Mesenchymal stem cell (in vitro differentiated cells and primary cell): Measurements from ENCODE around the gene RBBP6.
"Not testable (repeated sequence)": the region's sequence is repeated elsewhere in the genome, so short reads cannot be mapped to it uniquely, and the experiment has no call there.

Experiments used
- DNase-seq: peaks from one replicate; pipeline ENCODE4 v3.0.0-alpha.2; 2013
- H2AFZ ChIP-seq: one replicate; pipeline ENCODE4 v1.6.1; 2013; ENCODE audit warnings: low read depth, mild to moderate bottlenecking, control low read depth, inconsistent platforms, low read length, moderate library complexity
- H2AK5ac ChIP-seq: 2 replicates; pipeline ENCODE4 v1.6.1; 2013; ENCODE audit warnings: low read length, moderate library complexity, mild to moderate bottlenecking, inconsistent platforms; ENCODE audit not compliant: severe bottlenecking
- H2BK120ac ChIP-seq: one replicate; pipeline ENCODE4 v1.6.1; 2013; ENCODE audit warnings: low read depth, mild to moderate bottlenecking, inconsistent platforms, low read length, moderate library complexity
- H2BK12ac ChIP-seq, 2 experiments: one replicate each; pipeline ENCODE4 v1.6.1; 2013; ENCODE audit warnings: inconsistent platforms in 2 of 2, low read length in 2 of 2, mild to moderate bottlenecking in 2 of 2, moderate library complexity in 2 of 2, control low read depth in 1 of 2
- H2BK15ac ChIP-seq: one replicate; pipeline ENCODE4 v1.6.1; 2013; ENCODE audit warnings: mild to moderate bottlenecking, low read depth, inconsistent platforms; ENCODE audit not compliant: poor library complexity, severe bottlenecking
- H2BK5ac ChIP-seq: 2 replicates; pipeline ENCODE4 v1.6.1; 2013; ENCODE audit warnings: low read depth, mild to moderate bottlenecking, low read length, control low read depth, inconsistent platforms; ENCODE audit not compliant: poor library complexity, severe bottlenecking
- H3K14ac ChIP-seq, 2 experiments: one replicate each; pipeline ENCODE4 v1.6.1; 2013; ENCODE audit warnings: inconsistent platforms in 2 of 2, low read length in 2 of 2, control low read depth in 1 of 2, mild to moderate bottlenecking in 1 of 2, moderate library complexity in 1 of 2
- H3K18ac ChIP-seq, 2 experiments: one replicate each; pipeline ENCODE4 v1.6.1; 2013; ENCODE audit warnings: inconsistent platforms in 2 of 2, low read length in 2 of 2, control low read depth in 1 of 2, low read depth in 1 of 2, mild to moderate bottlenecking in 1 of 2
- H3K23ac ChIP-seq, 2 experiments: one replicate each; pipeline ENCODE4 v1.6.1; 2013; ENCODE audit warnings: inconsistent platforms in 2 of 2, low read length in 2 of 2, mild to moderate bottlenecking in 2 of 2, moderate library complexity in 2 of 2, control low read depth in 1 of 2
- H3K27ac ChIP-seq: 2 replicates; pipeline ENCODE4 v1.5.1; 2013; ENCODE audit warnings: mild to moderate bottlenecking, moderate library complexity, low read length, control low read depth, inconsistent platforms; ENCODE audit not compliant: poor library complexity, severe bottlenecking
- H3K27me3 ChIP-seq, 2 experiments: 2 replicates each; pipeline versions ENCODE4 v1.6.1 to v1.7.0; 2013; ENCODE audit warnings: low read length in 2 of 2, mild to moderate bottlenecking in 2 of 2, moderate library complexity in 2 of 2, control low read depth in 1 of 2, inconsistent platforms in 1 of 2; ENCODE audit not compliant: control insufficient read depth in 1 of 2, insufficient read depth in 1 of 2
- H3K36me3 ChIP-seq, 2 experiments: 2 replicates each; pipeline versions ENCODE4 v1.6.1 to v1.7.0; 2013; ENCODE audit warnings: low read length in 2 of 2, control low read depth in 1 of 2, inconsistent platforms in 1 of 2, low read depth in 1 of 2, mild to moderate bottlenecking in 1 of 2; ENCODE audit not compliant: insufficient read depth in 2 of 2, control insufficient read depth in 1 of 2
- H3K4ac ChIP-seq, 2 experiments: one replicate each; pipeline ENCODE4 v1.6.1; 2013; ENCODE audit warnings: inconsistent platforms in 2 of 2, low read length in 2 of 2, mild to moderate bottlenecking in 2 of 2, moderate library complexity in 2 of 2, control low read depth in 1 of 2, low read depth in 1 of 2
- H3K4me1 ChIP-seq: 2 replicates; pipeline ENCODE4 v1.6.1; 2013; ENCODE audit warnings: low read depth, low read length, control low read depth; ENCODE audit not compliant: control insufficient read depth, insufficient read depth
- H3K4me2 ChIP-seq: 2 replicates; pipeline ENCODE4 v1.6.1; 2013; ENCODE audit warnings: low read length, mild to moderate bottlenecking, inconsistent platforms; ENCODE audit not compliant: poor library complexity, severe bottlenecking
- H3K4me3 ChIP-seq, 2 experiments: 2 replicates each; pipeline versions ENCODE4 v1.5.1 to v1.7.0; 2013; ENCODE audit warnings: low read length in 2 of 2, mild to moderate bottlenecking in 2 of 2, control low read depth in 1 of 2, low read depth in 1 of 2; ENCODE audit not compliant: insufficient read depth in 1 of 2
- H3K79me1 ChIP-seq: replicated peaks from 2 replicates; pipeline ENCODE4 v1.6.1; 2013; ENCODE audit warnings: mild to moderate bottlenecking, control low read depth, low read length, inconsistent platforms; ENCODE audit not compliant: poor library complexity, severe bottlenecking
- H3K9ac ChIP-seq: 2 replicates; pipeline ENCODE4 v1.7.0; 2013; ENCODE audit warnings: mild to moderate bottlenecking, low read length, moderate library complexity
- H3K9me3 ChIP-seq: 2 replicates; pipeline ENCODE4 v1.7.0; 2013; ENCODE audit warnings: mild to moderate bottlenecking, low read length; ENCODE audit not compliant: control insufficient read depth
- H4K8ac ChIP-seq: one replicate; pipeline ENCODE4 v1.6.1; 2013; ENCODE audit warnings: inconsistent platforms, mild to moderate bottlenecking, low read length, moderate library complexity
- H4K91ac ChIP-seq: one replicate; pipeline ENCODE4 v1.6.1; 2013; ENCODE audit warnings: mild to moderate bottlenecking, low read length, inconsistent platforms
- WGBS: methylation state at CpG from one replicate; pipeline ENCODE4 v1.1.7; 2013; ENCODE audit warnings: mixed read lengths; 5-methylcytosine and 5-hydroxymethylcytosine counted together

Gene RBBP6

GRCh38 chr16:24573141-24573540 lies 33.8 kb downstream of the RBBP6 start:
- Histone ChIP-seq H2AK5ac (no peak overlapping the region), H3K36me3 (peaks cover 6 to 51% of the 10 kb centered on the region in 2 experiments), H4K8ac (no peak overlapping the region), H3K27me3 (no peaks in the 10 kb centered on the region), H2BK15ac (no peak overlapping the region), H4K91ac (no peak overlapping the region), H3K4me3 (no peak overlapping the region), H3K79me1 (peaks cover 1% of the 10 kb centered on the region), H3K14ac (no peak overlapping the region), H3K4me2 (no peak overlapping the region), H3K4me1 (no peaks in the 10 kb centered on the region), H3K9ac (no peak overlapping the region), H3K9me3 (no peaks in the 10 kb centered on the region), H2BK5ac (no peak overlapping the region), H2AFZ (no peak overlapping the region), H3K23ac (no peak overlapping the region), H2BK120ac (no peak overlapping the region), H3K18ac (no peak overlapping the region), H3K4ac (no peak overlapping the region), H2BK12ac (no peak overlapping the region), H3K27ac (no peak overlapping the region)
- DNase-seq, result no peak
- WGBS, result over 99% methylated on average over 5 of the region's 6 CpGs

GRCh38 chr16:24574515-24575485 lies 35.4 kb downstream of the RBBP6 start:
- H2AFZ ChIP-seq, H3K4me2 ChIP-seq, H2BK120ac ChIP-seq, H2AK5ac ChIP-seq, H3K9ac ChIP-seq, H3K23ac ChIP-seq, H3K79me1 ChIP-seq, DNase-seq, H4K8ac ChIP-seq, H2BK5ac ChIP-seq, H3K27me3 ChIP-seq, H3K27ac ChIP-seq, H3K4me3 ChIP-seq, H4K91ac ChIP-seq, H2BK15ac ChIP-seq, H3K14ac ChIP-seq, H2BK12ac ChIP-seq, H3K4ac ChIP-seq, H3K4me1 ChIP-seq, H3K9me3 ChIP-seq, H3K18ac ChIP-seq: not testable (repeated sequence)
- H3K36me3 ChIP-seq, result peaks cover 3 to 34% of the 10 kb centered on the region in 2 experiments
- 98% methylated on average over 59 of the region's 66 CpGs for WGBS

GRCh38 chr16:24575791-24576190 lies 36.4 kb downstream of the RBBP6 start:
- H3K9ac ChIP-seq, H3K27me3 ChIP-seq, H3K4me1 ChIP-seq, H4K8ac ChIP-seq, H3K23ac ChIP-seq, H3K27ac ChIP-seq, H2AK5ac ChIP-seq, H2BK12ac ChIP-seq, H3K9me3 ChIP-seq, H2BK120ac ChIP-seq, H3K4me2 ChIP-seq, H3K4ac ChIP-seq, H2AFZ ChIP-seq, H4K91ac ChIP-seq, H2BK5ac ChIP-seq, H2BK15ac ChIP-seq, H3K4me3 ChIP-seq, H3K14ac ChIP-seq, H3K79me1 ChIP-seq, H3K18ac ChIP-seq, DNase-seq: not testable (repeated sequence)
- 92% methylated on average over 3 of the region's 4 CpGs for WGBS
- peaks cover 3 to 24% of the 10 kb centered on the region in 2 experiments for H3K36me3 ChIP-seq

GRCh38 chr16:24577167-24577566 lies 37.8 kb downstream of the RBBP6 start:
- Histone ChIP-seq H3K23ac (no peak overlapping the region), H2BK15ac (no peak overlapping the region), H4K8ac (no peak overlapping the region), H3K27me3 (no peaks in the 10 kb centered on the region), H3K4me3 (no peak overlapping the region), H3K9me3 (no peaks in the 10 kb centered on the region), H2BK5ac (no peak overlapping the region), H3K14ac (no peak overlapping the region), H3K9ac (no peak overlapping the region), H3K4me2 (no peak overlapping the region), H3K36me3 (peaks cover 0 to 11% of the 10 kb centered on the region in 2 experiments), H3K4me1 (no peaks in the 10 kb centered on the region), H2AK5ac (no peak overlapping the region), H3K27ac (no peak overlapping the region), H3K4ac (no peak overlapping the region), H2BK12ac (no peak overlapping the region), H3K18ac (no peak overlapping the region), H4K91ac (no peak overlapping the region), H2AFZ (no peak overlapping the region), H2BK120ac (no peak overlapping the region), H3K79me1 (no peaks in the 10 kb centered on the region)
- DNase-seq, result no peak
- 98% methylated on average over 9 of the region's 11 CpGs for WGBS
